NCI-H2107 treated with DMSO at 0.1 percent for 48 hours (cell line): ENCODE measurements around the gene TMEM106B.

ENCODE experiments used
- DNase-seq: peaks from one replicate; lab custom pipeline; 2025; ENCODE audit not compliant: unreplicated experiment; lab: John Stamatoyannopoulos, UW

TMEM106B gene

GRCh38 chr7:12226756-12227155 is 15.7 kb downstream of the TMEM106B start:
- DNase-seq = no peak

- no peak for DNase-seq
Measured at GRCh38 chr7:12228024-12228423, 16.9 kb downstream of the TMEM106B start.

GRCh38 chr7:12229046-12229445 is 18.0 kb downstream of the TMEM106B start:
- DNase-seq = no peak

- no peak for DNase-seq
Measured at GRCh38 chr7:12231097-12231496, 20.0 kb downstream of the TMEM106B start.

GRCh38 chr7:12233175-12233574 is 22.1 kb downstream of the TMEM106B start:
- no peak for DNase-seq

GRCh38 chr7:12234334-12234865 is 23.3 kb downstream of the TMEM106B start:
- no peak for DNase-seq

- DNase-seq = no peak
Measured at GRCh38 chr7:12235970-12236369, 24.9 kb downstream of the TMEM106B start.

GRCh38 chr7:12237007-12237406 is 25.9 kb downstream of the TMEM106B start:
- no peak for DNase-seq

- DNase-seq = no peak
Measured at GRCh38 chr7:12239806-12240205, 28.7 kb downstream of the TMEM106B start.

GRCh38 chr7:12244129-12244528 is 33.0 kb downstream of the TMEM106B start:
- DNase-seq = no peak

GRCh38 chr7:12244694-12245093 is 33.6 kb downstream of the TMEM106B start:
- no peak for DNase-seq

- no peak for DNase-seq
Measured at GRCh38 chr7:12249706-12250105, 38.6 kb downstream of the TMEM106B start.

- no peak for DNase-seq
Measured at GRCh38 chr7:12250232-12250631, 39.1 kb downstream of the TMEM106B start.

- DNase-seq = no peak
Measured at GRCh38 chr7:12256090-12256489, 45.0 kb downstream of the TMEM106B start.

GRCh38 chr7:12257582-12257981 is 46.5 kb downstream of the TMEM106B start:
- no peak for DNase-seq

- DNase-seq = no peak
Measured at GRCh38 chr7:12258074-12258473, 47.0 kb downstream of the TMEM106B start.

- no peak for DNase-seq
Measured at GRCh38 chr7:12267542-12267941, 56.4 kb downstream of the TMEM106B start.

- DNase-seq = no peak
Measured at GRCh38 chr7:12269100-12269895, 58.2 kb downstream of the TMEM106B start.

- no peak for DNase-seq
Measured at GRCh38 chr7:12281038-12281437, 69.9 kb downstream of the TMEM106B start.

- no peak for DNase-seq
Measured at GRCh38 chr7:12287901-12288300, 76.8 kb downstream of the TMEM106B start.

GRCh38 chr7:12289996-12290395 is 78.9 kb downstream of the TMEM106B start:
- no peak for DNase-seq

- DNase-seq = no peak
Measured at GRCh38 chr7:12290761-12291160, 79.7 kb downstream of the TMEM106B start.

GRCh38 chr7:12291870-12292269 is 80.8 kb downstream of the TMEM106B start:
- no peak for DNase-seq
